Measurements from ENCODE around the gene RAP1A.
"Not testable (repeated sequence)": the region's sequence is repeated elsewhere in the genome, so short reads cannot be mapped to it uniquely, and the experiment has no call there.

The RAP1A gene

DNA sequence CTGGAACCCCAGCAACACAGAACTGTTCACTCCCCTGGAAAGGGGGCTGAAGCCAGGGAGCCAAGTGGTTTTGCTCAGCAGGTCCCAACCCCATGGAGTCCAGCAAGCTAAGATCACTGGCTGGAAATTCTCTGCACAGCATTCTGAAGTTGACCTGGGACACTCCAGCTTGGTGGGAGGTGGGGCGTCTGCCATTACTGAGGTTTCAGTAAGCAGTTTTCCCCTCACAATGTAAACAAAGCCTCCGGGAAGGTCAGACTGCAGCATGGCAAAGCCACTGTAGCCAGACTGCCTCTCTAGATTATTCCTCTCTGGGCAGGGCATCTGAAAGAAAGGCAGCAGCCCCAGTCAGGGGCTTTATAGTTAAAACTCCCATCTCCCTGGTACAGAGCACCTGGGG is 60.0 kb downstream of the RAP1A start:
- TF ChIP-seq, protein P1, sequence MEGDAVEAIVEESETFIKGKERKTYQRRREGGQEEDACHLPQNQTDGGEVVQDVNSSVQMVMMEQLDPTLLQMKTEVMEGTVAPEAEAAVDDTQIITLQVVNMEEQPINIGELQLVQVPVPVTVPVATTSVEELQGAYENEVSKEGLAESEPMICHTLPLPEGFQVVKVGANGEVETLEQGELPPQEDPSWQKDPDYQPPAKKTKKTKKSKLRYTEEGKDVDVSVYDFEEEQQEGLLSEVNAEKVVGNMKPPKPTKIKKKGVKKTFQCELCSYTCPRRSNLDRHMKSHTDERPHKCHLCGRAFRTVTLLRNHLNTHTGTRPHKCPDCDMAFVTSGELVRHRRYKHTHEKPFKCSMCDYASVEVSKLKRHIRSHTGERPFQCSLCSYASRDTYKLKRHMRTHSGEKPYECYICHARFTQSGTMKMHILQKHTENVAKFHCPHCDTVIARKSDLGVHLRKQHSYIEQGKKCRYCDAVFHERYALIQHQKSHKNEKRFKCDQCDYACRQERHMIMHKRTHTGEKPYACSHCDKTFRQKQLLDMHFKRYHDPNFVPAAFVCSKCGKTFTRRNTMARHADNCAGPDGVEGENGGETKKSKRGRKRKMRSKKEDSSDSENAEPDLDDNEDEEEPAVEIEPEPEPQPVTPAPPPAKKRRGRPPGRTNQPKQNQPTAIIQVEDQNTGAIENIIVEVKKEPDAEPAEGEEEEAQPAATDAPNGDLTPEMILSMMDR (IDR thresholded peaks at IDR 0.05; ENCODE audit: low read depth, low read length, missing control alignments) = no peak
- no peak overlapping the region for H3K4me3 ChIP-seq (ENCODE audit: low read depth, low read length)
- no peak for DNase-seq (ENCODE audit: low read depth)

GRCh38 chr1:111680212-111680800 is 60.7 kb downstream of the RAP1A start:
- not testable (repeated sequence) for H3K4me3 ChIP-seq (ENCODE audit: low read depth, low read length); DNase-seq (ENCODE audit: low read depth)

DNA sequence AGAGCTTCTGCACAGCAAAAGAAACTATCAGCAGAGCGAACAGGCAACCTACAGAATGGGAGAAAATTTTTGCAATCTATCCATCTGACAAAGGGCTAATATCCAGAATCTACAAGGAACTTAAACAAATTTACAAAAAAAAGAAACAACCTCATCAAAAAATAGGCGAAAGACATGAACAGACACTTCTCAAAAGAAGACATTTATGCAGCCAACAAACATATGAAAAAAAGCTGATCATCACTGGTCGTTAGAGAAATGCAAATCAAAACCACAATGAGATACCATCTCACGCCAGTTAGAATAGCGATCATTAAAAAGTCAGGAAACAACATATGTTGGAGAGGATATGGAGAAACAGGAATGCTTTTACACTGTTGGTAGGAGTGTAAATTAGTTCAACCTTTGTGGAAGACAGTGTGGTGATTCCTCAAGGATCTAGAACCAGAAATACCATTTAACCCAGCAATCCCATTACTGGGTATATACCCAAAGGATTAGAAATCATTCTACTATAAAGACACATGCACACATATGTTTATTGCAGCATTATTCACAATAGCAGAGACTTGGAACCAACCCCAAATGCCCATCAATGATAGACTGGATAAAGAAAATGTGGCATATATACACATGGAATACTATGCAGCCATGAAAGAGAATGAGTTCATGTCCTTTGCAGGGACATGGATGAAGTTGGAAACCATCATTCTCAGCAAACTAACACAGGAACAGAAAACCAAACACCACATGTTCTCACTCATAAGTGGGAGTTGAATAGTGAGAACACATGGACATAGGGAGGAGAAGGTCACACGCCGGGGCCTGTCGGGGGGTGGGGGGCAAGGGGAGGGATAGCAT is 65.9 kb downstream of the RAP1A start:
- not testable (repeated sequence) for DNase-seq (ENCODE audit: low read depth); H3K4me3 ChIP-seq (ENCODE audit: low read depth, low read length)

DNA sequence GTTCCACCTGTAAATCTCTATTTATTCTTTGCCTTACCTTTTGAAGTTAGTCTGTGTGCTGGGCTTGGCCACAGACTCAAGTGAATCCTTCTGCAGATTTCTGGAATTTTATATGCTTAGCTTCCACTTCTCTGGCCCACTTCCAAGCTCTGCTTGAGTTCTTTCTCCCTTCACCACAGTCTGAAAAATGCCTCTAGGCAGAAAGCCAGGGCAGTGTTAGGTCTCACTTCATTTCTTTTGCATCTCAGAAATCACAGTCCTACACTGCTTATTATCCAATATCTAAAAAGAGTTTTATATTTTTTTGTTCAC is 70.7 kb downstream of the RAP1A start:
- DNase-seq (ENCODE audit: low read depth) = no peak

GRCh38 chr1:111691886-111692285 is 72.3 kb downstream of the RAP1A start:
- DNase-seq (ENCODE audit: low read depth) = no peak
- H3K4me3 ChIP-seq (ENCODE audit: low read depth, low read length) = no peak overlapping the region
- TF ChIP-seq, protein P1 (IDR thresholded peaks at IDR 0.05; ENCODE audit: low read depth, low read length, missing control alignments) = no peak

More for the DNA sequence above, 70.7 kb downstream of the RAP1A start:
- H3K4me3 ChIP-seq (ENCODE audit: low read depth, low read length) = no peak overlapping the region
- TF ChIP-seq, protein P1 (IDR thresholded peaks at IDR 0.05; ENCODE audit: low read depth, low read length, missing control alignments) = no peak

GRCh38 chr1:111695801-111696200 is 76.2 kb downstream of the RAP1A start:
- DNase-seq (ENCODE audit: low read depth) = no peak
- TF ChIP-seq, protein P1 (IDR thresholded peaks at IDR 0.05; ENCODE audit: low read depth, low read length, missing control alignments) = no peak
- H3K4me3 ChIP-seq (ENCODE audit: low read depth, low read length) = no peak overlapping the region

GRCh38 chr1:111696330-111696729 is 76.7 kb downstream of the RAP1A start:
- TF ChIP-seq, protein P1 (IDR thresholded peaks at IDR 0.05; ENCODE audit: low read depth, low read length, missing control alignments) = no peak
- DNase-seq (ENCODE audit: low read depth) = no peak
- no peak overlapping the region for H3K4me3 ChIP-seq (ENCODE audit: low read depth, low read length)

- H3K4me3 ChIP-seq (ENCODE audit: low read depth, low read length) = no peak overlapping the region
- DNase-seq (ENCODE audit: low read depth) = no peak
- TF ChIP-seq, protein P1 (IDR thresholded peaks at IDR 0.05; ENCODE audit: low read depth, low read length, missing control alignments) = no peak
These were observed 79.7 kb downstream of the RAP1A start for GRCh38 chr1:111699268-111699667.

Measured in GM12864 (cell line).